NB4 (cell line): Measurements from ENCODE around the gene COL4A6.

Experiments
- DNase-seq: peaks from one replicate; pipeline ENCODE4 v3.0.0; 2010; ENCODE audit warnings: low read depth
- H3K4me3 ChIP-seq: one replicate; pipeline ENCODE4 v1.5.1; 2011; ENCODE audit warnings: mild to moderate bottlenecking, low read depth, low read length, moderate library complexity
- MYC ChIP-seq: IDR thresholded peaks from 2 replicates; pipeline ENCODE4 v1.6.1; 2011; ENCODE audit warnings: low read depth, low read length
- POLR2A ChIP-seq: IDR thresholded peaks from 2 replicates; pipeline ENCODE4 v1.6.1; 2011; ENCODE audit warnings: mild to moderate bottlenecking; ENCODE audit not compliant: insufficient read length; ENCODE audit errors: extremely low read depth
- TF ChIP-seq, protein P1 (sequence below): IDR thresholded peaks from 2 replicates; pipeline ENCODE4 v1.6.1; 2011; ENCODE audit warnings: low read depth, low read length
- TF ChIP-seq, protein P2 (sequence below): IDR thresholded peaks from one replicate; pipeline ENCODE4 v1.5.1; 2012; ENCODE audit warnings: low read depth, low read length

The COL4A6 gene

DNA sequence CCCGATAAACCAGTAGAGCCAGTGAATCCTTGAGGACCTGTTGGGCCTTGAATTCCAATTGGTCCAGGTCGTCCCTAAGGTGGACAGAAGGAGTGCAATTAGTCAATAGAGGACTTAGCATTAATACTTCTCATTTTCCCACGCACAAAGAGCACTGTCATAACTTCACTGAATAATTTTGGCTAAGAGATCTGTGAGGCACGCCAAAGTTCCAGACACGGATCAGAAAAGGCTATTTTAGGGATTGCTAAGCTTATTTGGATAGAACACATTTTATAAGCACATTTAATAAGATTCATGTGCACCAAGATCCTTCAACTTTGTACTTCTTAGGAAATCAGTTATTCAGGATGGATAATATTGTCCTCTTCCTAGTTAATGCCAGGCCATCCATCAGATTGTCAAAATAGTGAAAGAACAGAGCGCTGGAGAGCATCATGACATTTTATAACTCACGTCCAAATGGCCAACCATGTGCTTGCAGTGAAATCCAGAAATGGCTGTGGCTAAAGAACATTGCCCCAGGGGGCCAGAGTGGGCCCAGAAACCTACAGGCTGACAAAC, 216.8 kb downstream of the COL4A6 start:
- TF ChIP-seq, protein P1, sequence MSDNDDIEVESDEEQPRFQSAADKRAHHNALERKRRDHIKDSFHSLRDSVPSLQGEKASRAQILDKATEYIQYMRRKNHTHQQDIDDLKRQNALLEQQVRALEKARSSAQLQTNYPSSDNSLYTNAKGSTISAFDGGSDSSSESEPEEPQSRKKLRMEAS = no peak
- TF ChIP-seq, protein P2, sequence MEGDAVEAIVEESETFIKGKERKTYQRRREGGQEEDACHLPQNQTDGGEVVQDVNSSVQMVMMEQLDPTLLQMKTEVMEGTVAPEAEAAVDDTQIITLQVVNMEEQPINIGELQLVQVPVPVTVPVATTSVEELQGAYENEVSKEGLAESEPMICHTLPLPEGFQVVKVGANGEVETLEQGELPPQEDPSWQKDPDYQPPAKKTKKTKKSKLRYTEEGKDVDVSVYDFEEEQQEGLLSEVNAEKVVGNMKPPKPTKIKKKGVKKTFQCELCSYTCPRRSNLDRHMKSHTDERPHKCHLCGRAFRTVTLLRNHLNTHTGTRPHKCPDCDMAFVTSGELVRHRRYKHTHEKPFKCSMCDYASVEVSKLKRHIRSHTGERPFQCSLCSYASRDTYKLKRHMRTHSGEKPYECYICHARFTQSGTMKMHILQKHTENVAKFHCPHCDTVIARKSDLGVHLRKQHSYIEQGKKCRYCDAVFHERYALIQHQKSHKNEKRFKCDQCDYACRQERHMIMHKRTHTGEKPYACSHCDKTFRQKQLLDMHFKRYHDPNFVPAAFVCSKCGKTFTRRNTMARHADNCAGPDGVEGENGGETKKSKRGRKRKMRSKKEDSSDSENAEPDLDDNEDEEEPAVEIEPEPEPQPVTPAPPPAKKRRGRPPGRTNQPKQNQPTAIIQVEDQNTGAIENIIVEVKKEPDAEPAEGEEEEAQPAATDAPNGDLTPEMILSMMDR = no peak
- TF ChIP-seq POLR2A = no peak
- no peak for TF ChIP-seq MYC
- DNase-seq = no peak
- no peak overlapping the region for H3K4me3 ChIP-seq

DNA sequence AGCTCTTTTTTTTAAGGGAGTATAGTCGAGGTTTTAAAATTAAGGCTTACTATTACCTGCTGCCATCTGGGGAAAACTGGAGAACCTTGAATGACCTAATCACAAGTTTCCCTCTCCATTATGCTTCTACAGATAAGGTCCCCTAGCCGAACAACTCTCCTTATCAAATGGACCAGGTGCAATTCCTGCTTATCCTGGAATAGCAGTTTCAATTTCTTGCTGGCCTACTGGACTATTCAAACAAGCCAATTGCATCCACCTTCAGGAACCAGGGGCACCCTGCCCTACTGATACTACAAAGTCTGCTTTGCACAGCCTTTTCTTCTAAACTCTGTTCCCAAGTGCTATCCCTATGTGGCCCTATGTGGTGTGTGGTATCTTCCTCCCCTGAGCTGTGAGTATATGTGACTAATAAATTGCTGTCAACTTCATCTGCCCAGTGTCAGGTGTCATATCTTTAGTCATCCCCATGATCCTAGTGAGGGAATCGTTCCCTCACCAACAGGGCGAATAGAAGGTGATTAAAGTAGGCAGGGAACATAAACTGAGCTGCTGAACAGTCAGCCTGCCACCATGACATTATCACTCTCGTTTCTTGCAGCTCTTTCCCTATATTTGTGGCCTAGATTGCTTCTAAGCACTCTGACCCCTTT, 218.1 kb downstream of the COL4A6 start:
- TF ChIP-seq, protein P1 = no peak
- TF ChIP-seq, protein P2 = no peak
- TF ChIP-seq MYC (no peak), POLR2A (no peak)
- no peak overlapping the region for H3K4me3 ChIP-seq
- DNase-seq = no peak

DNA sequence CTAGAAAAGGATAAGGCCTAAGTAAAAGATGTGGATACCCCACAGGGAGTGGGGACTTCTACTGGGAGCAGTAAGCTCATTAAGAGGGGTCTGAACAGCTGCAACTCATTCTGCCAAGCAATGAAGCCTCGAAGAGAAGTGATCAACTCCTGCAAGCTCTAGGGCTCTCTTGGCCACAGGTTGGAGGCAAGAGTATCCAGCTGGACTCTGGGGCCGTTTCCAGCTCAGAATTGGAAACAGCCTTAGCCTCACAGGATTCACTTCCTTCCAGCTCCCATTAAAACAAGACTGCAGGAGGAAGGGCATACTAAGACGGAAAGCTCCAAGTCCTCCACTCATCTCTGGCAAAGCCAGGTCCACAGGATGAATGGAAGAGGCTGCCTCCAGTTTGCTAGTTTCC, 220.3 kb downstream of the COL4A6 start:
- TF ChIP-seq POLR2A = no peak
- TF ChIP-seq MYC = no peak
- TF ChIP-seq, protein P1 = no peak
- TF ChIP-seq, protein P2 = no peak
- no peak overlapping the region for H3K4me3 ChIP-seq
- DNase-seq = no peak

DNA sequence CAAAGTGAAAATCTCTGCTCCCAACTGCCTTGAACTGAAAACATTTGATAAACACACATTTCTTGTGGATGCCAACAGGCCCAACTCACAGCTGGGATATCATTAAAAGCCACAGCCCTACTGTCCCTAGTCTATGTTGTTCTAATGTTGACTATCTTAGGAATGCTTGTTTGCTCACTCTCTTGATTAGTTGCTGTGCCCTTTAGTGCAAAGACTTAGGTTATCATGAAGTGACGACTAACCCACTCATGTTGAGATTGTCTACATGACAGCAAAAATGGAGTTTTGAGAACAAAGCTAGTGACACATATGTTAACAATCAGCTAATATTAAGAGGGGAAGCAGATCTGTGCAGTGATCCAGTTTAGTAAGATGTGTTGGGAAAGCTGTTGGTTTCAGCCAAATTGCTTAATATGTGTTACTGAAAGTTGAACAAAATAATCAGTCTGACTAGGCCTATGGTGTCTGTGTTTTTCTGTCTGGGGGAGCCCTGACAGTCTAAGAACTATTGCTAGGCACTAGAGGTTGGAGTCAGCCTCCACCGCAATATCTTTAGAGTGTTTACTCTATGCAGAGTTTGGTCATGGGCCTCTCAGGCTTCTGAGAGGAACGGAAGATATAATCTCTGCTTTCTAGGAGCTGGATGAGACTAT, 221.2 kb downstream of the COL4A6 start:
- TF ChIP-seq, protein P1 = no peak
- no peak for TF ChIP-seq POLR2A
- TF ChIP-seq MYC = no peak
- TF ChIP-seq, protein P2 = no peak

DNA sequence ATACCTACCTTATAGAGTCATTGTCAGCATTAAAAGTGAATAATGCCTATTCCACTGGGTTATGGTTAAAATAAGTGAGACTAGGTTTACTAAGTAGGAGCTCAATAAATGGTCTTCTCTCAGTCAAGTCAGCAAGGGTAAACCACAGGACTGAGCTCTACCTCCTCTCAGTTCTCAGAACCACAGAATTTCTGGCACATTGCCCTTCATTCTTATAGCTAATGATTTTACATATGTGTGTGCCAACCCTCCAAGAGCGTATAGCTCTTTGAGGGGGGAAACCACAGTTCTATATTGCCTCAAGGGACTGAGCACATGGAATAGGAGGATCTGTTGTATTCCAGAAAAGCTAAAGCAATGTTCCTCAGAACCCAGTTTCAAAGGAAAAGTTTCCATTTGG, 221.8 kb downstream of the COL4A6 start:
- no peak overlapping the region for H3K4me3 ChIP-seq

More for the DNA sequence above, 221.2 kb downstream of the COL4A6 start:
- H3K4me3 ChIP-seq = no peak overlapping the region
- no peak for DNase-seq

More for the DNA sequence above, 221.8 kb downstream of the COL4A6 start:
- TF ChIP-seq, protein P1 = no peak
- TF ChIP-seq, protein P2 = no peak
- TF ChIP-seq MYC (no peak), POLR2A (no peak)
- DNase-seq = no peak
